HG03175 (cell line): ENCODE results near the gene CORO2A.
"Not testable (repeated sequence)": the region's sequence is repeated elsewhere in the genome, so short reads cannot be mapped to it uniquely, and the experiment has no call there.

Source experiments
- ATAC-seq: cut with Tn5 transposase; IDR thresholded peaks from one replicate; pipeline ENCODE4 v1.9.1; 2021; ENCODE audit warnings: mild to moderate bottlenecking, moderate library complexity; ENCODE audit not compliant: unreplicated experiment

CORO2A gene

GRCh38 chr9:98118640-98119601 is 73.5 kb downstream of the CORO2A start, which contains the start of gene TRIM14:
TRIM14 (minus strand) TSS chr9:98119222; CDS start chr9:98119188, 34 bp downstream.
- ATAC-seq, result peak; percentile 62

- ATAC-seq, result peak; percentile 41
Observed at GRCh38 chr9:98117984-98118639, 74.3 kb downstream of the CORO2A start.

- ATAC-seq, result not testable (repeated sequence)
Observed at GRCh38 chr9:98117097-98117496, 75.3 kb downstream of the CORO2A start.

GRCh38 chr9:98109052-98109451 is 83.4 kb downstream of the CORO2A start:
- no peak for ATAC-seq

GRCh38 chr9:98108531-98109031 is 83.9 kb downstream of the CORO2A start:
- ATAC-seq, result peak; percentile 82

- ATAC-seq, result no peak
Observed at GRCh38 chr9:98107926-98108325, 84.5 kb downstream of the CORO2A start.

GRCh38 chr9:98105006-98105405 is 87.4 kb downstream of the CORO2A start:
- ATAC-seq, result no peak

- no peak for ATAC-seq
Observed at GRCh38 chr9:98104445-98104881, 88.0 kb downstream of the CORO2A start.

- peak; percentile 99 for ATAC-seq
Observed at GRCh38 chr9:98101868-98102273, 90.6 kb downstream of the CORO2A start.

GRCh38 chr9:98101416-98101815 is 91.0 kb downstream of the CORO2A start:
- no peak for ATAC-seq

- no peak for ATAC-seq
Observed at GRCh38 chr9:98100456-98100855, 92.0 kb downstream of the CORO2A start.

GRCh38 chr9:98099898-98100297 is 92.5 kb downstream of the CORO2A start:
- no peak for ATAC-seq

GRCh38 chr9:98099346-98099745 is 93.1 kb downstream of the CORO2A start:
- ATAC-seq, result no peak

- ATAC-seq, result no peak
Observed at GRCh38 chr9:98097836-98098235, 94.6 kb downstream of the CORO2A start.

GRCh38 chr9:98096091-98096490 is 96.3 kb downstream of the CORO2A start:
- ATAC-seq, result no peak

- ATAC-seq, result no peak
Observed at GRCh38 chr9:98095401-98095800, 97.0 kb downstream of the CORO2A start.

GRCh38 chr9:98094851-98095250 is 97.6 kb downstream of the CORO2A start:
- ATAC-seq, result no peak

- no peak for ATAC-seq
Observed at GRCh38 chr9:98094316-98094715, 98.1 kb downstream of the CORO2A start.

GRCh38 chr9:98092613-98092931 is 99.9 kb downstream of the CORO2A start:
- ATAC-seq, result no peak

- no peak for ATAC-seq
Observed at GRCh38 chr9:98091735-98092612, 100.5 kb downstream of the CORO2A start.

GRCh38 chr9:98090674-98091073 is 101.8 kb downstream of the CORO2A start:
- ATAC-seq, result not testable (repeated sequence)
